A549 (cell line): ENCODE data around the gene OTOP3. TPM values are rescaled to one million over a fixed set of nuclear protein-coding genes. Genes with fewer than 3 reads are reported as not detected.

Experiments used
- ATAC-seq, 2 experiments: fragments of 200-7000 bp in 1 of 2; fragments of >200 bp in 1 of 2; cut with Nextera tagmentation in 1 of 2; cut with Tn5 transposase in 1 of 2; 3 replicates each; pipeline versions ENCODE4 v1.8.0 to v1.9.1; 2018 to 2020; ENCODE audit warnings: mild to moderate bottlenecking in 1 of 2, moderate library complexity in 1 of 2
- CTCF ChIA-PET: fragments of 300-600 bp; sonication (Branson Sonifier 250); formaldehyde crosslinking; extraction: SDS; loops from one replicate; lab custom pipeline; 2021; ENCODE audit warnings: antibody characterized with exemption, inconsistent platforms; lab: Yijun Ruan, JAX
- POLR2A ChIA-PET: fragments of 350-600 bp; formaldehyde crosslinking; extraction: SDS; loops from one replicate; lab custom pipeline; 2021; ENCODE audit warnings: antibody characterized with exemption, inconsistent platforms; lab: Yijun Ruan, JAX
- DNase-seq, 2 experiments: peaks; one replicate each; pipeline versions ENCODE4 v3.0.0 to v3.0.0-alpha.2; 2011 to 2016; ENCODE audit warnings: low read depth in 1 of 2, low spot score in 1 of 2
- FAIRE-seq: peaks from 2 replicates; lab custom pipeline; 2011; peaks lifted over from hg19 to GRCh38; lab: Jason Lieb, UNC
- H3K27ac ChIP-seq, 2 experiments: fragments of >200 bp; sonication (Bioruptor Twin); formaldehyde crosslinking; 3 replicates each; pipeline ENCODE4 v1.5.1; 2016 to 2017
- H3K4me1 ChIP-seq: fragments of >200 bp; sonication (Bioruptor Twin); formaldehyde crosslinking; 3 replicates; pipeline ENCODE4 v1.6.1; 2016
- H3K4me2 ChIP-seq: fragments of >200 bp; sonication (Bioruptor Twin); formaldehyde crosslinking; 3 replicates; pipeline ENCODE4 v1.6.1; 2016
- H3K4me3 ChIP-seq: fragments of >200 bp; sonication (Bioruptor Twin); formaldehyde crosslinking; 3 replicates; pipeline ENCODE4 v1.5.1; 2016
- H3K9me3 ChIP-seq: fragments of >200 bp; sonication (Bioruptor Twin); formaldehyde crosslinking; 3 replicates; pipeline ENCODE4 v1.6.1; 2016
- BHLHE40 ChIP-seq: IDR thresholded peaks from 2 replicates; pipeline ENCODE4 v1.6.1; 2012; ENCODE audit warnings: low read depth, low read length, inconsistent platforms
- CHD2 ChIP-seq: fragments of 150-350 bp; IDR thresholded peaks from 2 replicates; pipeline ENCODE4 v1.6.1; 2014; ENCODE audit warnings: low read length; ENCODE audit not compliant: partially characterized antibody
- CTCF ChIP-seq: fragments of >200 bp; sonication (Bioruptor Twin); formaldehyde crosslinking; IDR thresholded peaks from 3 replicates; pipeline ENCODE4 v1.5.1; 2016
- ESRRA ChIP-seq: fragments of 150-350 bp; IDR thresholded peaks from 2 replicates; pipeline ENCODE4 v1.6.1; 2014; ENCODE audit warnings: mild to moderate bottlenecking, low read length, borderline replicate concordance
- FOSB ChIP-seq: fragments of 250-450 bp; sonication (Bioruptor Pico); IDR thresholded peaks from 2 replicates; pipeline ENCODE4 v1.5.0; 2020; ENCODE audit warnings: mild to moderate bottlenecking, moderate library complexity
- FOSL2 ChIP-seq, 2 experiments: fragments of 450-650 bp in 1 of 2; fragments of >200 bp in 1 of 2; sonication (Bioruptor Twin) in 1 of 2; formaldehyde crosslinking; IDR thresholded peaks; 2 replicates each; pipeline versions ENCODE4 v1.5.0 to v1.6.1; 2016 to 2020; ENCODE audit warnings: mild to moderate bottlenecking in 1 of 2, moderate library complexity in 1 of 2
- HOXA7 ChIP-seq: fragments of 250-450 bp; sonication (Bioruptor Pico); IDR thresholded peaks from 2 replicates; pipeline ENCODE4 v1.5.0; 2020; ENCODE audit warnings: mild to moderate bottlenecking, moderate library complexity
- HOXB13 ChIP-seq: fragments of 250-450 bp; sonication (Bioruptor Pico); IDR thresholded peaks from 2 replicates; pipeline ENCODE4 v1.5.0; 2020; ENCODE audit warnings: low read depth, mild to moderate bottlenecking, moderate library complexity
- JUN ChIP-seq, 2 experiments: fragments of >200 bp; sonication (Bioruptor Twin); formaldehyde crosslinking; IDR thresholded peaks; 2 replicates in 1 of 2; 3 replicates in 1 of 2; pipeline ENCODE4 v1.6.1; 2016 to 2017
- KDM1A ChIP-seq: fragments of 200-600 bp; sonication (generic); IDR thresholded peaks from 2 replicates; pipeline ENCODE4 v1.6.1; 2016; ENCODE audit warnings: low read depth, mild to moderate bottlenecking
- KDM5A ChIP-seq: fragments of 200-600 bp; sonication (generic); IDR thresholded peaks from 2 replicates; pipeline ENCODE4 v1.6.1; 2016; ENCODE audit warnings: antibody characterized with exemption, mild to moderate bottlenecking
- MAFK ChIP-seq: fragments of 450-650 bp; IDR thresholded peaks from 2 replicates; pipeline ENCODE4 v1.6.1; 2014; ENCODE audit not compliant: partially characterized antibody
- MAX ChIP-seq: IDR thresholded peaks from 2 replicates; pipeline ENCODE4 v1.6.1; 2012
- MYC ChIP-seq: IDR thresholded peaks from 2 replicates; pipeline ENCODE4 v1.6.1; 2012; ENCODE audit warnings: mild to moderate bottlenecking, inconsistent platforms, low read length, improper control_type of control experiment, borderline replicate concordance
- NR3C1 ChIP-seq: fragments of >200 bp; sonication (Bioruptor Twin); formaldehyde crosslinking; IDR thresholded peaks from 3 replicates; pipeline ENCODE4 v1.6.1; 2017
- PHF8 ChIP-seq: fragments of 200-600 bp; sonication (generic); IDR thresholded peaks from 2 replicates; pipeline ENCODE4 v1.6.1; 2016; ENCODE audit warnings: low read depth, mild to moderate bottlenecking, antibody characterized with exemption, moderate library complexity, borderline replicate concordance
- RCOR1 ChIP-seq: fragments of 150-350 bp; IDR thresholded peaks from 2 replicates; pipeline ENCODE4 v1.6.1; 2014; ENCODE audit warnings: antibody characterized with exemption, low read length, low read depth
- RFX5 ChIP-seq: fragments of 450-650 bp; IDR thresholded peaks from 2 replicates; pipeline ENCODE4 v1.7.1; 2014; ENCODE audit warnings: antibody characterized with exemption, mild to moderate bottlenecking, moderate library complexity
- TFCP2L1 ChIP-seq: fragments of 250-450 bp; sonication (Bioruptor Pico); IDR thresholded peaks from 2 replicates; pipeline ENCODE4 v1.5.0; 2021; ENCODE audit warnings: mild to moderate bottlenecking
- WGBS: methylation state at CpG from one replicate; pipeline ENCODE4 v1.1.6; 2017; ENCODE audit errors: missing lambda C conversion rate; 5-methylcytosine and 5-hydroxymethylcytosine counted together
- polyA plus RNA-seq, 4 experiments: library from polyadenylated mRNA; depleted of rRNA in 3 of 4; stranded (reverse); fragments of >200 nt; fragmentation: RNase III in 1 of 4; extraction: RNeasy Plus Mini Kit Qiagen cat#74134 plus additional on column Dnase treatment in 1 of 4; gene quantifications; 2 replicates in 3 of 4; 3 replicates in 1 of 4; pipeline ENCODE4 v1.2.3, GENCODE V29; 2011 to 2017
- TF ChIP-seq, protein P1 (sequence below): fragments of 200-600 bp; sonication (generic); IDR thresholded peaks from 2 replicates; pipeline ENCODE4 v1.6.1; 2016; ENCODE audit warnings: antibody characterized with exemption, mild to moderate bottlenecking, moderate library complexity
- TF ChIP-seq, protein P2 (sequence below): fragments of 150-350 bp; IDR thresholded peaks from 2 replicates; pipeline ENCODE4 v1.6.1; 2014; ENCODE audit warnings: low read depth, mild to moderate bottlenecking, low read length

Gene OTOP3
- polyA plus RNA-seq, 2 of the 4 experiments (the other 2 are of a cell fraction): not detected

DNA sequence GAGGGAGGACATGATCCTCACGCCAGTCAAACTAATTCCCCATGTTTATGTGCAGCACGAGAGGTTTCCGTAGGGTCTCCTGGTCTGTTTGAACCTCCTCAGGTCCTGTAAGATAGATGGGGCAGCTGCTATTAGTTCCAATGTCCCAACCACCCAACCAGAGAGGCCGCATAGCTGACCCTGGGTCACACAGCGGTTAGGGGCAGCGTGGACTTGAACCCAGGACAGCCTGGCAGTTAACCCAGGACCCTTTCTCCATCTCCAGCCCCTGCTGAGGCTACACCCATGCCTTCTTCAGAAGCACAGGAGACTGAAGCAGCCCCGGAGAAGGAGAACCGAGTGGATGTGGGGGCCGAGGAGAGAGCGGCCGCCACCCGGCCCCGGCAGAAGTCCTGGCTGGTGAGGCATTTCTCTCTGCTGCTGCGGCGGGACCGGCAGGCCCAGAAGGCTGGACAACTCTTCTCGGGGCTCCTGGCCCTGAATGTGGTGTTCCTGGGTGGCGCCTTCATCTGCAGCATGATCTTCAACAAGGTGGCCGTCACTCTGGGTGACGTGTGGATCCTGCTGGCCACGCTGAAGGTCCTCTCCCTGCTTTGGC, 5.5 kb downstream of the OTOP3 start (continued):
- TF ChIP-seq, protein P1, sequence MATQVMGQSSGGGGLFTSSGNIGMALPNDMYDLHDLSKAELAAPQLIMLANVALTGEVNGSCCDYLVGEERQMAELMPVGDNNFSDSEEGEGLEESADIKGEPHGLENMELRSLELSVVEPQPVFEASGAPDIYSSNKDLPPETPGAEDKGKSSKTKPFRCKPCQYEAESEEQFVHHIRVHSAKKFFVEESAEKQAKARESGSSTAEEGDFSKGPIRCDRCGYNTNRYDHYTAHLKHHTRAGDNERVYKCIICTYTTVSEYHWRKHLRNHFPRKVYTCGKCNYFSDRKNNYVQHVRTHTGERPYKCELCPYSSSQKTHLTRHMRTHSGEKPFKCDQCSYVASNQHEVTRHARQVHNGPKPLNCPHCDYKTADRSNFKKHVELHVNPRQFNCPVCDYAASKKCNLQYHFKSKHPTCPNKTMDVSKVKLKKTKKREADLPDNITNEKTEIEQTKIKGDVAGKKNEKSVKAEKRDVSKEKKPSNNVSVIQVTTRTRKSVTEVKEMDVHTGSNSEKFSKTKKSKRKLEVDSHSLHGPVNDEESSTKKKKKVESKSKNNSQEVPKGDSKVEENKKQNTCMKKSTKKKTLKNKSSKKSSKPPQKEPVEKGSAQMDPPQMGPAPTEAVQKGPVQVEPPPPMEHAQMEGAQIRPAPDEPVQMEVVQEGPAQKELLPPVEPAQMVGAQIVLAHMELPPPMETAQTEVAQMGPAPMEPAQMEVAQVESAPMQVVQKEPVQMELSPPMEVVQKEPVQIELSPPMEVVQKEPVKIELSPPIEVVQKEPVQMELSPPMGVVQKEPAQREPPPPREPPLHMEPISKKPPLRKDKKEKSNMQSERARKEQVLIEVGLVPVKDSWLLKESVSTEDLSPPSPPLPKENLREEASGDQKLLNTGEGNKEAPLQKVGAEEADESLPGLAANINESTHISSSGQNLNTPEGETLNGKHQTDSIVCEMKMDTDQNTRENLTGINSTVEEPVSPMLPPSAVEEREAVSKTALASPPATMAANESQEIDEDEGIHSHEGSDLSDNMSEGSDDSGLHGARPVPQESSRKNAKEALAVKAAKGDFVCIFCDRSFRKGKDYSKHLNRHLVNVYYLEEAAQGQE: no peak
- no peak for TF ChIP-seq HOXA7 (CRISPR knock-in tag)

- ChIA-PET CTCF (interaction anchor here (42.0 to 42.3 kb wide), 2 partner anchors 11 to 13 kb away, joined by 1448 read pairs; partner anchors contain the start of genes HID1, OTOP2, OTOP3 and USH1G), POLR2A (interaction anchor here (0.6 to 0.9 kb wide), 2 partner anchors 9 to 71 kb away, joined by 3 read pairs; partner anchors contain the start of genes FDXR and OTOP3)
- DNase-seq (peak; percentile 58 to 90), FAIRE-seq (no peak), ATAC-seq (peak; percentile 92 to 93)
- TF ChIP-seq, protein P2, sequence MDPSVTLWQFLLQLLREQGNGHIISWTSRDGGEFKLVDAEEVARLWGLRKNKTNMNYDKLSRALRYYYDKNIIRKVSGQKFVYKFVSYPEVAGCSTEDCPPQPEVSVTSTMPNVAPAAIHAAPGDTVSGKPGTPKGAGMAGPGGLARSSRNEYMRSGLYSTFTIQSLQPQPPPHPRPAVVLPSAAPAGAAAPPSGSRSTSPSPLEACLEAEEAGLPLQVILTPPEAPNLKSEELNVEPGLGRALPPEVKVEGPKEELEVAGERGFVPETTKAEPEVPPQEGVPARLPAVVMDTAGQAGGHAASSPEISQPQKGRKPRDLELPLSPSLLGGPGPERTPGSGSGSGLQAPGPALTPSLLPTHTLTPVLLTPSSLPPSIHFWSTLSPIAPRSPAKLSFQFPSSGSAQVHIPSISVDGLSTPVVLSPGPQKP: no peak
- TF ChIP-seq ESRRA (no peak), TFCP2L1 (CRISPR knock-in tag) (no peak), RFX5 (no peak), FOSL2 (IDR thresholded peaks at IDR 0.05) (no peak), FOSL2 (CRISPR knock-in tag; IDR thresholded peaks at IDR 0.05) (peak; percentile 78), NR3C1 (no peak)
- no peaks in the 10 kb centered on the region for H3K9me3 ChIP-seq
- H3K4me2 ChIP-seq: peak overlapping the region; percentile 54
- peaks cover 12% of the 10 kb centered on the region for H3K4me1 ChIP-seq
- 26% methylated on average over 13 of the region's 13 CpGs for WGBS
- H3K27ac ChIP-seq: peak overlapping the region; percentile 23 to 42; a peak in 2 of 6 replicates
- H3K4me3 ChIP-seq: no peak overlapping the region
These were observed 8.3 kb downstream of the OTOP3 start for GRCh38 chr17:74943808-74944522.

DNA sequence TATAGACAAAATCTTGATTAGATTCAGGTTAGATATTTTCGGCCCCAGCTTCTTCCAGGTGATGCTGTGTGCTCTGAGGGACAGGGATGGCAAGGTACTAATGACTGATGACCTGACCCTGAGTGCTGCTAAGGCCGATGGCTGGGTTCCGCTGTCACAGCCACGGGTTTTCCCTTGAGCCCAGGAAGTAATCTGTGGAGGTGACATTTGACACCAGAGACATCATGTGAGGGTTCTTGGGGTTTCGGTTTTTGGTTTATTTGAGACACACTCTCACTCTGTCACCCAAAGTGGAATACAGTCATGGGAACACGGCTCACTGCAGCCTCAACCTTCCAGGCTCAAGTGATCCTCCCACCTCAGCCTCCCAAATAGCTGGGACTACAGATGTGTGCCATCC, 9.8 kb downstream of the OTOP3 start:
- no peak for ATAC-seq
- no peak for TF ChIP-seq FOSL2 (IDR thresholded peaks at IDR 0.05)
- no peak for TF ChIP-seq FOSL2 (CRISPR knock-in tag; IDR thresholded peaks at IDR 0.05)
- no peak for TF ChIP-seq KDM1A
- no peak for TF ChIP-seq JUN (IDR thresholded peaks at IDR 0.05)
- TF ChIP-seq RCOR1: no peak
- Histone ChIP-seq H3K9me3 (no peaks in the 10 kb centered on the region), H3K27ac (no peak overlapping the region), H3K4me3 (no peak overlapping the region), H3K4me1 (peaks cover 18% of the 10 kb centered on the region), H3K4me2 (no peak overlapping the region)
- WGBS: 67% methylated on average over 6 of the region's 6 CpGs
- ChIA-PET POLR2A (interaction anchor here (0.8 kb wide), 1 partner anchor 72 kb away, joined by 4 read pairs; no protein-coding TSS in a partner anchor), CTCF (interaction anchor here (1.1 to 42.3 kb wide), 3 partner anchors 12 to 67 kb away, joined by 4 to 1448 read pairs (median 1448); partner anchors contain the start of genes HID1, MRPL58, OTOP2 and OTOP3)
- DNase-seq: no peak
- no peak for FAIRE-seq

GRCh38 chr17:74946641-74947040, 10.9 kb downstream of the OTOP3 start:
- Histone ChIP-seq H3K4me2 (no peak overlapping the region), H3K9me3 (no peaks in the 10 kb centered on the region), H3K4me1 (peaks cover 24% of the 10 kb centered on the region), H3K4me3 (no peak overlapping the region), H3K27ac (no peak overlapping the region)
- FAIRE-seq (no peak), ATAC-seq (no peak), DNase-seq (no peak)
- WGBS: 88% methylated on average over 14 of the region's 14 CpGs
- ChIA-PET CTCF (interaction anchor here (0.9 to 42.3 kb wide), 3 partner anchors 11 to 43 kb away, joined by 3 to 1448 read pairs (median 1448); partner anchors contain the start of genes HID1, OTOP2, OTOP3 and USH1G), POLR2A (no interaction called here)
- TF ChIP-seq MYC (no peak), KDM5A (no peak), MAFK (no peak), NR3C1 (no peak), PHF8 (no peak), FOSB (CRISPR knock-in tag) (no peak), CTCF (no peak), HOXB13 (no peak), CHD2 (no peak), BHLHE40 (no peak), TFCP2L1 (CRISPR knock-in tag) (no peak), RFX5 (no peak), MAX (no peak)
